Gastrocnemius medialis (tissue), 4 donors: ENCODE measurements around the gene TBL3. TPM values are rescaled to one million over a fixed set of nuclear protein-coding genes. Genes with fewer than 3 reads are reported as not detected.

Experiments used
- ATAC-seq, 2 donors: fragments of 150-250 bp; one replicate each; pipeline ENCODE4 v1.9.1; 2016
- DNase-seq, 2 donors: peaks; one replicate each; pipeline ENCODE4 v3.0.0-alpha.2; 2019
- H3K27ac ChIP-seq, 4 donors: fragments of 200-600 bp; sonication (generic); 1 replicate in 1 of 4; 2 replicates in 3 of 4; pipeline ENCODE4 v1.5.1; 2016 to 2018; ENCODE audit warnings: mild to moderate bottlenecking in 2 of 4, moderate library complexity in 1 of 4
- H3K27me3 ChIP-seq, 3 donors: fragments of 200-600 bp; sonication (generic) in 2 of 3; 1 replicate in 1 of 3; 2 replicates in 2 of 3; pipeline versions ENCODE4 v1.5.1 to v1.6.0; 2016 to 2019; ENCODE audit warnings: mild to moderate bottlenecking in 1 of 3, moderate library complexity in 1 of 3
- H3K36me3 ChIP-seq, 2 donors: fragments of 200-600 bp; sonication (generic) in 1 of 2; one replicate each; pipeline ENCODE4 v1.5.1; 2017 to 2018
- H3K4me1 ChIP-seq, 2 donors: fragments of 200-600 bp; sonication (generic) in 1 of 2; one replicate each; pipeline ENCODE4 v1.5.1; 2016 to 2017; ENCODE audit warnings: mild to moderate bottlenecking in 2 of 2
- H3K4me3 ChIP-seq, 4 donors: fragments of 200-600 bp; sonication (generic) in 3 of 4; 1 replicate in 1 of 4; 2 replicates in 3 of 4; pipeline ENCODE4 v1.5.1; 2016 to 2019; ENCODE audit warnings: mild to moderate bottlenecking in 2 of 4
- H3K9me3 ChIP-seq, 3 donors: fragments of 200-600 bp; sonication (generic) in 2 of 3; 1 replicate in 1 of 3; 2 replicates in 2 of 3; pipeline ENCODE4 v1.5.1; 2016 to 2019
- POLR2A ChIP-seq, 2 donors: fragments of 450-650 bp; IDR thresholded peaks; one replicate each; pipeline ENCODE4 v1.6.1; 2017; ENCODE audit warnings: antibody characterized with exemption in 2 of 2, mild to moderate bottlenecking in 2 of 2, moderate library complexity in 2 of 2
- in situ Hi-C, 4 donors: fragments of 200-750 bp; cut with MboI; loops; one replicate each; pipeline versions ENCODE4 v1.15.0 to v1.8.0; 2017; ENCODE audit warnings: low sequenced_read_pairs in 4 of 4
- intact Hi-C: fragments of 100-400 bp; cut with DNase I; formaldehyde crosslinking; loops from one replicate; pipeline ENCODE4 v1.15.1; 2023; ENCODE audit warnings: low total_unique reads
- total RNA-seq, 4 donors: library from RNA; depleted of rRNA; stranded (reverse); fragments of >200 nt; gene quantifications; one replicate each; pipeline versions ENCODE4 v1.1.0 to v1.2.3, GENCODE V29; 2016
- TF ChIP-seq, protein P1 (sequence below), 5 experiments: fragments of 450-650 bp in 3 of 5; fragments of 200-600 bp in 2 of 5; sonication (generic) in 2 of 5; IDR thresholded peaks in 4 of 5; conservative IDR thresholded peaks in 1 of 5; 1 replicate in 4 of 5; 2 replicates in 1 of 5; pipeline ENCODE4 v1.5.1; 2016 to 2019; ENCODE audit warnings: antibody characterized with exemption in 5 of 5, mild to moderate bottlenecking in 3 of 5, moderate library complexity in 3 of 5

The TBL3 gene
- total RNA-seq, 4 donors from 2014 or later = 48.2 to 79.5 (median 71.4) TPM

DNA sequence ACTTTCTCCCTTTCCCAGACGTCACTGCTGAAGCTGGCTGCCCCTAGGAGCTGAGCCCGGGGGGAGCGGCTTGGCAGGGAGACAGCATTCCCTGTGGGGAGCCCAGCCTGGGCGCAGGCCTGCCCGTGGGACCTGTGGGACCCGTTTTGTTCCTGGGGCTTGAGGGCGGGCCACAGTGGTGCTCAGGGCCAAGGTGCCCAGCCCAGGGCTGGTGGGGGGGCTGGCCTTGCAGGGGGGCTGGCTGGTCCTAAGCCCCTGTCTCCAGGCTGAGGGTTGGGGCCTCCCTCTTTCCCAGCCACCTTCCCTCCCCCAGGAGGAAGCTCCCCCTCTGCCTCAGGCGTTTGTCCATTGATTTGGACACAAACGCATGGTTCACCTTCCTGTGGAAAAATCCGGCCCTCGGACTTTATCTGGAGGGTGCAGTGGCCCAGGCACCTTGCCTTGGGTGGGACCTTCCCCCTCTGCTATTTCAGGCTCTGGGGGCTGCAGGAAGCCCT is 59.3 kb downstream of the TBL3 start:
- TF ChIP-seq POLR2A (IDR thresholded peaks at IDR 0.05) = no peak
- TF ChIP-seq, protein P1, sequence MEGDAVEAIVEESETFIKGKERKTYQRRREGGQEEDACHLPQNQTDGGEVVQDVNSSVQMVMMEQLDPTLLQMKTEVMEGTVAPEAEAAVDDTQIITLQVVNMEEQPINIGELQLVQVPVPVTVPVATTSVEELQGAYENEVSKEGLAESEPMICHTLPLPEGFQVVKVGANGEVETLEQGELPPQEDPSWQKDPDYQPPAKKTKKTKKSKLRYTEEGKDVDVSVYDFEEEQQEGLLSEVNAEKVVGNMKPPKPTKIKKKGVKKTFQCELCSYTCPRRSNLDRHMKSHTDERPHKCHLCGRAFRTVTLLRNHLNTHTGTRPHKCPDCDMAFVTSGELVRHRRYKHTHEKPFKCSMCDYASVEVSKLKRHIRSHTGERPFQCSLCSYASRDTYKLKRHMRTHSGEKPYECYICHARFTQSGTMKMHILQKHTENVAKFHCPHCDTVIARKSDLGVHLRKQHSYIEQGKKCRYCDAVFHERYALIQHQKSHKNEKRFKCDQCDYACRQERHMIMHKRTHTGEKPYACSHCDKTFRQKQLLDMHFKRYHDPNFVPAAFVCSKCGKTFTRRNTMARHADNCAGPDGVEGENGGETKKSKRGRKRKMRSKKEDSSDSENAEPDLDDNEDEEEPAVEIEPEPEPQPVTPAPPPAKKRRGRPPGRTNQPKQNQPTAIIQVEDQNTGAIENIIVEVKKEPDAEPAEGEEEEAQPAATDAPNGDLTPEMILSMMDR (IDR thresholded peaks at IDR 0.05 in 4 of 5, conservative IDR thresholded peaks at IDR 0.05 in 1 of 5) = no peak
- Histone ChIP-seq H3K9me3 (no peaks in the 10 kb centered on the region), H3K27ac (peak overlapping the region; percentile 76 to 85 (median 78)), H3K4me3 (peak overlapping the region in 3 of 4 donors; percentile 6 to 62 (median 17)), H3K27me3 (no peaks in the 10 kb centered on the region), H3K4me1 (peaks cover 0 to 29% of the 10 kb centered on the region in 2 donors), H3K36me3 (no peaks in the 10 kb centered on the region)
- in situ Hi-C loops = no loop called here
- DNase-seq = no peak
- intact Hi-C loops = no loop called here
- peak; percentile 22 to 23 for ATAC-seq

Other genes with a start within 250 kb of the TBL3 start
- 10 to 100 TPM; 18.1 to 41.4 (median 34.2) TPM for gene NME3, start 200.5 kb upstream of the TBL3 start, total RNA-seq
- 1 to 10 TPM; 2.1 to 9.2 (median 6.2) TPM for gene EME2, start 199.2 kb upstream of the TBL3 start, total RNA-seq
- 100 to 1,000 TPM in 2 of 4 donors, 10 to 100 TPM in 2; 65.4 to 120 (median 90.0) TPM for gene MRPS34, start 198.9 kb upstream of the TBL3 start, total RNA-seq
- gene SPSB3, start 189.5 kb upstream of the TBL3 start, total RNA-seq = 100 to 1,000 TPM in 1 of 4 donors, 10 to 100 TPM in 3; 86.2 to 161 (median 88.3) TPM
- gene NUBP2, start 189.1 kb upstream of the TBL3 start, total RNA-seq = 100 to 1,000 TPM in 1 of 4 donors, 10 to 100 TPM in 3; 77.3 to 163 (median 80.7) TPM
- gene IGFALS, start 178.3 kb upstream of the TBL3 start, total RNA-seq = under 1 TPM in 2 of 4 donors, not detected in 2; 0.20 to 0.22 TPM
- gene HAGH, start 145.2 kb upstream of the TBL3 start, total RNA-seq = 100 to 1,000 TPM; 216 to 440 (median 261) TPM
- 10 to 100 TPM; 28.2 to 57.1 (median 49.1) TPM for gene FAHD1, start 144.8 kb upstream of the TBL3 start, total RNA-seq
- not detected for gene MEIOB, start 99.9 kb upstream of the TBL3 start, total RNA-seq
- gene HS3ST6, start 53.6 kb upstream of the TBL3 start, total RNA-seq = not detected
- 10 to 100 TPM; 16.7 to 40.7 (median 35.2) TPM for gene MSRB1, start 28.9 kb upstream of the TBL3 start, total RNA-seq
- gene RPL3L, start 17.4 kb upstream of the TBL3 start, total RNA-seq = 100 to 1,000 TPM; 116 to 354 (median 188) TPM
- gene NDUFB10, start 12.5 kb upstream of the TBL3 start, total RNA-seq = 1,000 to 10,000 TPM in 1 of 4 donors, 100 to 1,000 TPM in 3; 530 to 1,014 (median 743) TPM
- 1,000 to 10,000 TPM; 1,162 to 1,876 (median 1,684) TPM for gene RPS2, start 7.2 kb upstream of the TBL3 start, total RNA-seq
- gene RNF151, start 5.2 kb upstream of the TBL3 start, total RNA-seq = not detected
- gene NOXO1, start 9.4 kb downstream of the TBL3 start, total RNA-seq = under 1 TPM in 2 of 4 donors, not detected in 2; 0.33 to 0.46 TPM
- gene GFER, start 12.1 kb downstream of the TBL3 start, total RNA-seq = 10 to 100 TPM; 16.3 to 27.0 (median 20.1) TPM
- gene SYNGR3, start 17.9 kb downstream of the TBL3 start, total RNA-seq = 1 to 10 TPM in 1 of 4 donors, not detected in 3; 2.3 TPM
- 10 to 100 TPM; 57.0 to 92.2 (median 75.4) TPM for gene ZNF598, start 37.8 kb downstream of the TBL3 start, total RNA-seq
- gene NPW, start 47.7 kb downstream of the TBL3 start, total RNA-seq = not detected
- 10 to 100 TPM; 51.6 to 86.9 (median 74.4) TPM for gene NHERF2, start 54.8 kb downstream of the TBL3 start, total RNA-seq
- gene NTHL1, start 75.8 kb downstream of the TBL3 start, total RNA-seq = 10 to 100 TPM in 1 of 4 donors, 1 to 10 TPM in 3; 3.5 to 13.6 (median 6.4) TPM
- 10 to 100 TPM; 44.5 to 62.7 (median 53.8) TPM for gene TSC2, start 75.9 kb downstream of the TBL3 start, total RNA-seq
- gene PKD1, start 163.8 kb downstream of the TBL3 start, total RNA-seq = 100 to 1,000 TPM; 168 to 376 (median 339) TPM
- 1 to 10 TPM in 2 of 4 donors, not detected in 2; 1.3 to 4.2 TPM for gene RAB26, start 176.6 kb downstream of the TBL3 start, total RNA-seq
- gene TRAF7, start 183.7 kb downstream of the TBL3 start, total RNA-seq = 10 to 100 TPM; 39.5 to 71.4 (median 55.9) TPM
- under 1 TPM in 3 of 4 donors, not detected in 1; 0.07 to 0.51 (median 0.10) TPM for gene CASKIN1, start 224.6 kb downstream of the TBL3 start, total RNA-seq
- 10 to 100 TPM; 40.3 to 77.0 (median 73.5) TPM for gene MLST8, start 233.4 kb downstream of the TBL3 start, total RNA-seq
- 1 to 10 TPM in 3 of 4 donors, under 1 TPM in 1; 0.15 to 2.2 (median 1.4) TPM for gene BRICD5, start 238.8 kb downstream of the TBL3 start, total RNA-seq
- 10 to 100 TPM; 19.6 to 43.1 (median 25.6) TPM for gene PGP, start 242.8 kb downstream of the TBL3 start, total RNA-seq